Stimulated activated CD8-positive, alpha-beta memory T cell treated with anti-CD3 and anti-CD28 coated beads, Interleukin-4, amount 100 ng/mL, for 1 hour (primary cell): ENCODE measurements around the gene PRSS16.

Source experiments
- DNase-seq, 2 donors: peaks; one replicate each; pipeline ENCODE4 v3.0.0-alpha.2; 2020; ENCODE audit warnings: low read depth in 2 of 2, low spot score in 1 of 2

Gene PRSS16

GRCh38 chr6:27283279-27283678 lies 35.8 kb downstream of the PRSS16 start:
- no peak for DNase-seq

GRCh38 chr6:27286141-27286540 lies 38.6 kb downstream of the PRSS16 start:
- DNase-seq: no peak

- DNase-seq: no peak
Measured at GRCh38 chr6:27287751-27288135, 40.2 kb downstream of the PRSS16 start.

GRCh38 chr6:27288136-27289044 lies 40.9 kb downstream of the PRSS16 start:
- no peak for DNase-seq

GRCh38 chr6:27290065-27290849 lies 42.8 kb downstream of the PRSS16 start:
- DNase-seq: no peak

- no peak for DNase-seq
Measured at GRCh38 chr6:27290850-27291208, 43.3 kb downstream of the PRSS16 start.

- DNase-seq: no peak
Measured at GRCh38 chr6:27293436-27294098, 46.1 kb downstream of the PRSS16 start.

GRCh38 chr6:27294409-27294808 lies 46.9 kb downstream of the PRSS16 start:
- DNase-seq: no peak

- no peak for DNase-seq
Measured at GRCh38 chr6:27295301-27296079, 48.0 kb downstream of the PRSS16 start.

GRCh38 chr6:27296106-27296783 lies 48.7 kb downstream of the PRSS16 start:
- no peak for DNase-seq

- DNase-seq: no peak
Measured at GRCh38 chr6:27297484-27297856, 50.0 kb downstream of the PRSS16 start.

- no peak for DNase-seq
Measured at GRCh38 chr6:27297857-27298730, 50.6 kb downstream of the PRSS16 start.

- DNase-seq: no peak
Measured at GRCh38 chr6:27303613-27304272, 56.2 kb downstream of the PRSS16 start.
